A549 (cell line): ENCODE results near the gene PRSS50. TPM values are rescaled to one million over a fixed set of nuclear protein-coding genes. Genes with fewer than 3 reads are reported as not detected.

Experiments used
- ATAC-seq, 2 experiments: fragments of 200-7000 bp in 1 of 2; fragments of >200 bp in 1 of 2; cut with Nextera tagmentation in 1 of 2; cut with Tn5 transposase in 1 of 2; 3 replicates each; pipeline versions ENCODE4 v1.8.0 to v1.9.1; 2018 to 2020; ENCODE audit warnings: mild to moderate bottlenecking in 1 of 2, moderate library complexity in 1 of 2
- CTCF ChIA-PET: fragments of 300-600 bp; sonication (Branson Sonifier 250); formaldehyde crosslinking; extraction: SDS; loops from one replicate; lab custom pipeline; 2021; ENCODE audit warnings: antibody characterized with exemption, inconsistent platforms; lab: Yijun Ruan, JAX
- POLR2A ChIA-PET: fragments of 350-600 bp; formaldehyde crosslinking; extraction: SDS; loops from one replicate; lab custom pipeline; 2021; ENCODE audit warnings: antibody characterized with exemption, inconsistent platforms; lab: Yijun Ruan, JAX
- DNase-seq, 2 experiments: peaks; one replicate each; pipeline versions ENCODE4 v3.0.0 to v3.0.0-alpha.2; 2011 to 2016; ENCODE audit warnings: low read depth in 1 of 2, low spot score in 1 of 2
- FAIRE-seq: peaks from 2 replicates; lab custom pipeline; 2011; peaks lifted over from hg19 to GRCh38; lab: Jason Lieb, UNC
- H3K27ac ChIP-seq, 2 experiments: fragments of >200 bp; sonication (Bioruptor Twin); formaldehyde crosslinking; 3 replicates each; pipeline ENCODE4 v1.5.1; 2016 to 2017
- H3K4me1 ChIP-seq: fragments of >200 bp; sonication (Bioruptor Twin); formaldehyde crosslinking; 3 replicates; pipeline ENCODE4 v1.6.1; 2016
- H3K4me2 ChIP-seq: fragments of >200 bp; sonication (Bioruptor Twin); formaldehyde crosslinking; 3 replicates; pipeline ENCODE4 v1.6.1; 2016
- H3K4me3 ChIP-seq: fragments of >200 bp; sonication (Bioruptor Twin); formaldehyde crosslinking; 3 replicates; pipeline ENCODE4 v1.5.1; 2016
- H3K9me3 ChIP-seq: fragments of >200 bp; sonication (Bioruptor Twin); formaldehyde crosslinking; 3 replicates; pipeline ENCODE4 v1.6.1; 2016
- BHLHE40 ChIP-seq: IDR thresholded peaks from 2 replicates; pipeline ENCODE4 v1.6.1; 2012; ENCODE audit warnings: low read depth, low read length, inconsistent platforms
- CBX8 ChIP-seq: fragments of 200-600 bp; sonication (generic); IDR thresholded peaks from 2 replicates; pipeline ENCODE4 v1.6.1; 2016
- CHD4 ChIP-seq: fragments of 200-600 bp; sonication (generic); IDR thresholded peaks from 2 replicates; pipeline ENCODE4 v1.6.1; 2016; ENCODE audit warnings: antibody characterized with exemption, mild to moderate bottlenecking, borderline replicate concordance
- EHF ChIP-seq: fragments of 250-450 bp; sonication (Bioruptor Pico); IDR thresholded peaks from 2 replicates; pipeline ENCODE4 v1.5.0; 2020; ENCODE audit warnings: mild to moderate bottlenecking
- EHMT2 ChIP-seq: fragments of 200-600 bp; sonication (generic); IDR thresholded peaks from 2 replicates; pipeline ENCODE4 v1.6.1; 2016; ENCODE audit warnings: antibody characterized with exemption, low read depth, mild to moderate bottlenecking, moderate library complexity
- EP300 ChIP-seq, 2 experiments: fragments of >200 bp; sonication (Bioruptor Twin); formaldehyde crosslinking; IDR thresholded peaks; 2 replicates in 1 of 2; 3 replicates in 1 of 2; pipeline ENCODE4 v1.6.1; 2016 to 2017
- ESRRA ChIP-seq: fragments of 150-350 bp; IDR thresholded peaks from 2 replicates; pipeline ENCODE4 v1.6.1; 2014; ENCODE audit warnings: mild to moderate bottlenecking, low read length, borderline replicate concordance
- FOXS1 ChIP-seq: fragments of 250-450 bp; sonication (Bioruptor Pico); IDR thresholded peaks from 2 replicates; pipeline ENCODE4 v1.5.0; 2020; ENCODE audit warnings: mild to moderate bottlenecking, moderate library complexity
- HDAC2 ChIP-seq: fragments of 200-600 bp; sonication (generic); IDR thresholded peaks from 2 replicates; pipeline ENCODE4 v1.6.1; 2016
- HES2 ChIP-seq: fragments of >200 bp; sonication (Bioruptor Twin); formaldehyde crosslinking; IDR thresholded peaks from 2 replicates; pipeline ENCODE4 v1.6.1; 2016
- HOXB13 ChIP-seq: fragments of 250-450 bp; sonication (Bioruptor Pico); IDR thresholded peaks from 2 replicates; pipeline ENCODE4 v1.5.0; 2020; ENCODE audit warnings: low read depth, mild to moderate bottlenecking, moderate library complexity
- KDM1A ChIP-seq: fragments of 200-600 bp; sonication (generic); IDR thresholded peaks from 2 replicates; pipeline ENCODE4 v1.6.1; 2016; ENCODE audit warnings: low read depth, mild to moderate bottlenecking
- MAFK ChIP-seq: fragments of 450-650 bp; IDR thresholded peaks from 2 replicates; pipeline ENCODE4 v1.6.1; 2014; ENCODE audit not compliant: partially characterized antibody
- MAZ ChIP-seq: fragments of 150-350 bp; IDR thresholded peaks from 2 replicates; pipeline ENCODE4 v1.6.1; 2014; ENCODE audit warnings: antibody characterized with exemption, low read depth, low read length, borderline replicate concordance
- MYC ChIP-seq: IDR thresholded peaks from 2 replicates; pipeline ENCODE4 v1.6.1; 2012; ENCODE audit warnings: mild to moderate bottlenecking, inconsistent platforms, low read length, improper control_type of control experiment, borderline replicate concordance
- POLR2A ChIP-seq: IDR thresholded peaks from 2 replicates; pipeline ENCODE4 v1.6.1; 2012; ENCODE audit warnings: mild to moderate bottlenecking, low read length
- RAD21 ChIP-seq, 2 experiments: fragments of >200 bp in 1 of 2; sonication (Bioruptor Twin) in 1 of 2; formaldehyde crosslinking in 1 of 2; IDR thresholded peaks in 1 of 2; conservative IDR thresholded peaks in 1 of 2; 2 replicates in 1 of 2; 3 replicates in 1 of 2; pipeline ENCODE4 v1.6.1; 2012 to 2018; ENCODE audit warnings: inconsistent platforms in 1 of 2
- SREBF2 ChIP-seq: fragments of 450-650 bp; IDR thresholded peaks from 2 replicates; pipeline ENCODE4 v1.6.1; 2014; ENCODE audit warnings: mild to moderate bottlenecking, moderate library complexity
- TFCP2L1 ChIP-seq: fragments of 250-450 bp; sonication (Bioruptor Pico); IDR thresholded peaks from 2 replicates; pipeline ENCODE4 v1.5.0; 2021; ENCODE audit warnings: mild to moderate bottlenecking
- TP53 ChIP-seq: fragments of 250-450 bp; sonication (Bioruptor Pico); IDR thresholded peaks from 2 replicates; pipeline ENCODE4 v1.5.0; 2021; ENCODE audit warnings: mild to moderate bottlenecking, moderate library complexity
- ZC3H11A ChIP-seq: fragments of 450-650 bp; IDR thresholded peaks from 2 replicates; pipeline ENCODE4 v1.6.1; 2014; ENCODE audit warnings: antibody characterized with exemption, mild to moderate bottlenecking
- ZFP36 ChIP-seq: fragments of 450-650 bp; IDR thresholded peaks from 2 replicates; pipeline ENCODE4 v1.6.1; 2014; ENCODE audit warnings: borderline replicate concordance; ENCODE audit not compliant: partially characterized antibody
- ZNF302 ChIP-seq: fragments of 250-450 bp; sonication (Bioruptor Pico); IDR thresholded peaks from 2 replicates; pipeline ENCODE4 v1.9.0; 2021; ENCODE audit warnings: inconsistent platforms, mild to moderate bottlenecking, moderate library complexity
- ZSCAN20 ChIP-seq: fragments of 250-450 bp; sonication (Bioruptor Pico); IDR thresholded peaks from 2 replicates; pipeline ENCODE4 v1.8.0; 2022; ENCODE audit warnings: mild to moderate bottlenecking, moderate library complexity
- WGBS: methylation state at CpG from one replicate; pipeline ENCODE4 v1.1.6; 2017; ENCODE audit errors: missing lambda C conversion rate; 5-methylcytosine and 5-hydroxymethylcytosine counted together
- polyA plus RNA-seq, 4 experiments: library from polyadenylated mRNA; depleted of rRNA in 3 of 4; stranded (reverse); fragments of >200 nt; fragmentation: RNase III in 1 of 4; extraction: RNeasy Plus Mini Kit Qiagen cat#74134 plus additional on column Dnase treatment in 1 of 4; gene quantifications; 2 replicates in 3 of 4; 3 replicates in 1 of 4; pipeline ENCODE4 v1.2.3, GENCODE V29; 2011 to 2017
- TF ChIP-seq, protein P1 (sequence below): fragments of 450-650 bp; IDR thresholded peaks from 2 replicates; pipeline ENCODE4 v1.6.1; 2014; ENCODE audit warnings: antibody characterized with exemption
- TF ChIP-seq, protein P2 (sequence below): fragments of 250-450 bp; sonication (Bioruptor Pico); IDR thresholded peaks from 2 replicates; pipeline ENCODE4 v1.5.0; 2020; ENCODE audit warnings: low read depth, mild to moderate bottlenecking, moderate library complexity

Gene PRSS50
- polyA plus RNA-seq, 2 of the 4 experiments (the other 2 are of a cell fraction), result not detected

GRCh38 chr3:46716461-46717441 is 918 bp downstream of the PRSS50 start:
- ChIA-PET CTCF (interaction anchor here (0.8 to 2.2 kb wide), 2 partner anchors 11 to 150 kb away, joined by 3 to 11 read pairs; no protein-coding TSS in a partner anchor), POLR2A (no interaction called here)
- 82% methylated on average over 19 of the region's 19 CpGs for WGBS
- no peak overlapping the region for H3K4me2 ChIP-seq
- H3K9me3 ChIP-seq, result no peaks in the 10 kb centered on the region
- H3K27ac ChIP-seq, result no peak overlapping the region
- FAIRE-seq, result no peak
- DNase-seq, result no peak
- no peaks in the 10 kb centered on the region; the same call in 2 of the 3 replicates for H3K4me1 ChIP-seq
- no peak for TF ChIP-seq MAFK
- TF ChIP-seq ZNF302 (CRISPR knock-in tag), result no peak
- no peak for TF ChIP-seq EHMT2
- no peak for TF ChIP-seq ZSCAN20
- TF ChIP-seq FOXS1 (CRISPR knock-in tag), result no peak
- no peak for TF ChIP-seq ESRRA
- no peak for TF ChIP-seq TP53 (CRISPR knock-in tag)
- TF ChIP-seq HDAC2, result no peak
- ATAC-seq, result no peak
- H3K4me3 ChIP-seq, result no peak overlapping the region

DNA sequence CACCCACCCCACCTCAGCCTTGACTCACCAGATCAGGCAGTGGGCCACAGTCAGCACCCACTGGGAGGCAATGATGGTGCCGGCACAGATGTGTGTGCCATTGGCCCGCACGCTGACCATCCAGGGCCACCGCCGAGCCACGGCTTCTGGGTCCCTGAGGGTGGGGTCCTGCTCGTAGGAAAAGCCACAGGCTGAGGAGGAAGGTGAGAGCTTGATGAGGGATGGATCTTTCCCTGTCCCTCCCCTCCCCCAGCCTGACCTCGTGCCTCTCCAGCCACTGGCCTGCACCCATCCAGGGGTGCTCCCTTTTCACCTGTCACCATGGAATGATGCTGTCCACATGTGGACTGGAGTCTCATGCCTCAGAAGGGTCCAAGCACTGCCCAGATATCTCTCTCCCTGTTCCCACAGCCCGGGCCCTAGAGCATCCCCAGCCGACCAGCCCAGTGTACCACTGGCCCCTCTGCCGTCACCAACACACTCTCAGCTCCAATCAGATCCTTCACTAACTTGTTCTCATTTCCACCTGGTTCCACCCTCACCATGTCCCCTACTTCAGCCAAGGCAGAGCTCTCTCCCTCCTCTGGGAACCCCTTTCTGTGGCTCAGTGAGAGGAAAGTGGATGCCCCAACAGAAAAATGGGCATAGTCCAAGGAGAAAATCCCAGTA is 2.0 kb downstream of the PRSS50 start:
- no peak for ATAC-seq
- POLR2A ChIA-PET, result no interaction called here
- Histone ChIP-seq H3K27ac (no peak overlapping the region), H3K9me3 (no peaks in the 10 kb centered on the region), H3K4me3 (no peak overlapping the region), H3K4me1 (no peaks in the 10 kb centered on the region; the same call in 2 of the 3 replicates), H3K4me2 (no peak overlapping the region)
- DNase-seq, result no peak
- CTCF ChIA-PET, result interaction anchor here (0.8 to 2.2 kb wide), 3 partner anchors 10 to 151 kb away, joined by 3 to 11 read pairs (median 4); no protein-coding TSS in a partner anchor
- no peak for FAIRE-seq
- TF ChIP-seq KDM1A, result no peak
- TF ChIP-seq, all 56 proteins: peak for 0
- WGBS, result 88% methylated on average over 11 of the region's 11 CpGs

DNA sequence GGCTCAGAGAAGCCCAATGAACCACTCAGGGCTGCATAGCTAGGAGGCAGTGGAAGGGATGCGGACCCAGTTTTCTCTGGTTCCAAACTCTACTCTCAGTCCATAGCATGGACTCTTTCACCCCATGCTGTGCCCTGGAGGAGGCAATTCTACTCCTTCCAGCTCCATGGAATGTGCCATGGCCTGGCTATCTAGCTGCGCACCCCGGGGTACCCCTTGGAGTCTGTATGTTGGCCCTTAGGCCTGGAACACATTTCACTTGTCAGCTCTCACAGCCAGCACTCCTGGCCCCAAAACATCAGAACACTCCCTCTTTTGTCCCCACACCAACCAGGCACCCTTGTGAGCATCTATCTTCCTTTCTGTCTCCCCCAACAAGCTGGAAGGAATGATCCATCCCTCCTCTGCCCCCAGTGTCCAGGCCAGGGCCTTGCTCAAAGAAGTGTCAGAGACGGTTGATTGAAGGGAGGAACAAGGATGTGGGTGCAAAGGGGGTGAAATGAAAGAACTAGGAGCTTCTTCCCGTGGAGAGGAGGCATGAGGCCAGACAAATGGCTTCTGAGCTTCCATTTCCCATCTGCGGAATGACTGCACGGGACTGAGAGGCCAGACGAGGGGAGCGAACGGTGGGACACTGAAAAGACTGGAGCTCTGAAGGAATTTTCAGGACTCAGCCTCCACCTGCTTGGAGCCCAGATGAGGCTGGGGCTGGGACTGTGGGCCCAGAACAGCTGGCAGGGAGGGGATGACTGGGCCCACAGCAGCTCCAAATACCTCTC is 2.8 kb downstream of the PRSS50 start:
- WGBS, result 78% methylated on average over 7 of the region's 10 CpGs
- H3K27ac ChIP-seq, result no peak overlapping the region
- H3K4me3 ChIP-seq, result no peak overlapping the region
- ChIA-PET CTCF (interaction anchor here (1.2 to 2.2 kb wide), 2 partner anchors 9 to 12 kb away, joined by 4 to 11 read pairs; no protein-coding TSS in a partner anchor), POLR2A (no interaction called here)
- H3K4me1 ChIP-seq, result no peaks in the 10 kb centered on the region; the same call in 2 of the 3 replicates
- TF ChIP-seq CHD4 (no peak), BHLHE40 (no peak), TFCP2L1 (CRISPR knock-in tag) (no peak), ZC3H11A (no peak), MAZ (no peak), HOXB13 (CRISPR knock-in tag) (no peak), HES2 (no peak), RAD21 (conservative IDR thresholded peaks at IDR 0.05 in 1 of 2, IDR thresholded peaks at IDR 0.05 in 1 of 2) (no peak), MYC (no peak), POLR2A (no peak), CBX8 (no peak), SREBF2 (no peak), EHF (CRISPR knock-in tag) (no peak), ZFP36 (no peak), FOXS1 (CRISPR knock-in tag) (no peak), EP300 (IDR thresholded peaks at IDR 0.05) (no peak)
- TF ChIP-seq, protein P1, sequence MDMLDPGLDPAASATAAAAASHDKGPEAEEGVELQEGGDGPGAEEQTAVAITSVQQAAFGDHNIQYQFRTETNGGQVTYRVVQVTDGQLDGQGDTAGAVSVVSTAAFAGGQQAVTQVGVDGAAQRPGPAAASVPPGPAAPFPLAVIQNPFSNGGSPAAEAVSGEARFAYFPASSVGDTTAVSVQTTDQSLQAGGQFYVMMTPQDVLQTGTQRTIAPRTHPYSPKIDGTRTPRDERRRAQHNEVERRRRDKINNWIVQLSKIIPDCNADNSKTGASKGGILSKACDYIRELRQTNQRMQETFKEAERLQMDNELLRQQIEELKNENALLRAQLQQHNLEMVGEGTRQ, result no peak
- TF ChIP-seq, protein P2, sequence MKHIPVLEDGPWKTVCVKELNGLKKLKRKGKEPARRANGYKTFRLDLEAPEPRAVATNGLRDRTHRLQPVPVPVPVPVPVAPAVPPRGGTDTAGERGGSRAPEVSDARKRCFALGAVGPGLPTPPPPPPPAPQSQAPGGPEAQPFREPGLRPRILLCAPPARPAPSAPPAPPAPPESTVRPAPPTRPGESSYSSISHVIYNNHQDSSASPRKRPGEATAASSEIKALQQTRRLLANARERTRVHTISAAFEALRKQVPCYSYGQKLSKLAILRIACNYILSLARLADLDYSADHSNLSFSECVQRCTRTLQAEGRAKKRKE (CRISPR knock-in tag), result no peak
- no peak overlapping the region for H3K4me2 ChIP-seq
- H3K9me3 ChIP-seq, result no peaks in the 10 kb centered on the region
- FAIRE-seq (no peak), DNase-seq (no peak), ATAC-seq (no peak)
